Posterior cingulate gyrus (tissue), 11 donors: ENCODE data around the gene BPIFB4.
A peak's percentile ranks its signal among the peaks of the same experiment; 100 is the strongest.
"Not testable (repeated sequence)": the region's sequence is repeated elsewhere in the genome, so short reads cannot be mapped to it uniquely, and the experiment has no call there.

Experiments used
- DNase-seq, 10 donors: peaks; one replicate each; pipeline versions ENCODE4 v3.0.0 to v3.0.0-alpha.2; 2020 to 2021; ENCODE audit warnings: mixed read lengths in 3 of 10
- intact Hi-C: fragments of 100-400 bp; cut with DNase I; formaldehyde crosslinking; loops from one replicate; pipeline ENCODE4 v1.15.1; 2023

The BPIFB4 gene

DNA sequence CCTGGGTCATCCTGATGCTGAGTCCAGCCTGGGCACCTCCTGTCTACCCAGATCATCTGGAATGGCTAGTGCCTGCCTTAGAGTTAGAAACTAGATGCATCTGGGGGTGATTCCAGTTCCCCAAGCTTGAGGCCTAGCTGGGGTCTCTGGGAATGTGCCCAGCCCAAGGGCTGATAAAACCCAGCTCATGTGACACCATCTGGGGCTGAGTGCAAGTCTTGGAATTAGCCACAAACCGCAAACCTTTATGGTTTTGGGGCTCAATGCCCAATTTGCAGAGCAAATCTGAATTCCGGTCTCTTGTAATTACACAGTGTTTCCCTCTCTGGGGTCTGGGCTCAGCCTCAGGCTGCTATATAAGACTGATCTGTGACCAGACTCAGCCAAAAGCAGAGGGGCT, at the start of gene BPIFB4:
Gene BPIFB4, plus strand, starts transcription at position 385 of the 400 bp plus-strand sequence. CDS start 1,884 bp downstream, outside the sequence.
- peak in 1 of 10 donors; percentile 51 for DNase-seq
- intact Hi-C loops = loop anchor here (5.0 kb wide), 1 partner anchor 177 kb away; no protein-coding TSS in a partner anchor

DNA sequence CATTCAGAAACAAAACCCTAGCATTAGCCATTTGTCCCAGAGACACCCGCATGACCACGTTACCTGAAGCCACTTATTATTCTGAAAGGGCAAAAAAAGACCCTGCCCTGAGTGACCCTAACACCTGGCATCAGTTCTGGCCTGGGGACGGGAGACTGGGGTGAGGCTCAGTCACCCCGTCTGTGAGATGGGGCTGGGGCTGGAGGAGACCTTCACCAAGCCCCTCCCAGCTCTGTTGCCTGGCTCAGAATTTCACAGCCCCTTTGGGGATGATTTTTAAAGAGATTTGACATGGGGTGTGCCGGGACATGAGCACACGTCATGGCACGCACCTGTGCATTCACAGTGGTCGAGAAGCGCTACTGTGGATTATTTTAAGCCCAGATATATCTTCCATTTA, 49.4 kb upstream of the BPIFB4 start:
- intact Hi-C loops = no loop called here
- peak in 3 of 10 donors; percentile 5 to 57 (median 49) for DNase-seq

DNA sequence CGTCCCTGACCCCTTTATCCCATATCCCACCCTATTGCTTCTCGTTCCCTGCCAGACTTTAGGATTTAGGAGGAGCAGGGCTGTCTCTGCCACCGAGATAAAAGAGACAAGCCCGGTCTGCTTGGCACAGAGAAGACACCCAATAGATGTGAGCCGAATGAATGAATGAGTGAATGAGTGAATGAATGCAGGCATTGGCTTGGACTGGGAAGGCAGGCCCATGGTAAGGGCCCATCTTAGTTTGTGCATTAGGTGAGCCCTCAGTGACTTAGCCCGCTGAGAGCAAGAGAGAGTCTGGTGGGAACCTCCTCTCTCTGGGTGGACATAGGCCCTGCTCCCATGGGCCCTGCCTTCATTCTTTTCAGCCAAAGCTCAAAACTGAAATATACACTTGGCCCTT, 48.9 kb upstream of the BPIFB4 start:
- DNase-seq = peak in 2 of 10 donors; percentile 9 to 26
- intact Hi-C loops = no loop called here

DNA sequence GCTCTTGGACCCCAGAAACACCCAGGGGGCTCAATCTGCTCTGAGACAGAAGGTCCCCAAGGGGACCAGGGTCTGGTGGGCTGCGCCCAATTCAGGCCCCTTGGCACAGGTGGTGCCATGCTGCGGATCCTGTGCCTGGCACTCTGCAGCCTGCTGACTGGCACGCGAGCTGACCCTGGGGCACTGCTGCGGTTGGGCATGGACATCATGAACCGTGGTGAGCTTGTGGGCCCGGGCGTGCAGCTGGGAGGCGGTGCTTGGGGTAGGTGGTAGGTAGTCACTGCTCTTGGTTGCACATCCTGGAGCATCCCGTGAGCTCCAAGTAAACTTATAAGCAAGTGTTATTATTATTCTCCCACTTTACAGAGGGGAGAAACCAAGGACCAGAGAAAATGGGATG, 47.9 kb upstream of the BPIFB4 start, which contains the start of gene BPIFB6:
Gene BPIFB6, plus strand, starts transcription at position 118 of the 400 bp plus-strand sequence. Its CDS starts 0 bp downstream, at position 118.
- intact Hi-C loops = no loop called here
- peak in 3 of 10 donors; percentile 50 to 77 (median 54) for DNase-seq

DNA sequence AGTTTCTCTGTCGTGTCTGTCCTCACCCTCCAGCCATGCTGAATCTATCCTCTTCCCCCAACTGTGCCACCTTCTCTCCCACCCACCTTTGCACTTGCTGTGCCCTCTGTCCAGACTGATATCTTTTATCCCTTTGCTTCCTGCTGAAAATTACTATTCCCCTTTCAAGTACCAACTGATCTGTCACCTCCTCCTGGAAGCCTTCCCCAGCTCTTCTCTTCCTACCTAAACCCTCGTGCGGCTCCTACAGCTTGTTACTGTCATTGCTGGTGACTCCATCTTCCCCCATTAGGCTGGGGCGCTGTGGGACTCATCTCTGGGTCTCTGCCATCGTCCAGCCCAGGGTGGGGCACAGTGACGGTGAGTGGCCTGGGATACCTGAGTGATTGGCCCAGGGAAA, 46.9 kb upstream of the BPIFB4 start:
- peak in 2 of 10 donors; percentile 27 to 66 for DNase-seq

DNA sequence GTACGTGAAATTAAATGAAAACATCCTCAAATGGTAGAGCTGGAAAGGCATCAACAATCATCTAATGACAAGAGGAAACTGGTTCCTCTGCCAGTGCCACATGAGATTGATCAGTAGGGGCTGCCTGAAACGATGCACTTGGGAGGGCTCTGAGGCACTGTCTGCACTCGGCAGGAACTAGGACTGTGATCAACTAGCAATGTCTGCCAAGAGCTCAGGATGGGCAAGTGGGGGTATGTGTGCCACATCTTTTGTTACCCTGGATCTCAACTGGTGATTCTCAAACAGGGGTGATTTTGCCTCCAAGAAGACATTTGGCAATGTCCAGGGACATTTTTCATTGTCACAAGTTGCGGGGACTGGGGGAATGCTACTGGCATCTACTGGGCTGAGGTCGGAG, 46.1 kb upstream of the BPIFB4 start:
- DNase-seq = peak in 2 of 10 donors; percentile 8 to 14
- intact Hi-C loops = no loop called here

More for the DNA sequence above, 46.9 kb upstream of the BPIFB4 start:
- intact Hi-C loops = no loop called here

DNA sequence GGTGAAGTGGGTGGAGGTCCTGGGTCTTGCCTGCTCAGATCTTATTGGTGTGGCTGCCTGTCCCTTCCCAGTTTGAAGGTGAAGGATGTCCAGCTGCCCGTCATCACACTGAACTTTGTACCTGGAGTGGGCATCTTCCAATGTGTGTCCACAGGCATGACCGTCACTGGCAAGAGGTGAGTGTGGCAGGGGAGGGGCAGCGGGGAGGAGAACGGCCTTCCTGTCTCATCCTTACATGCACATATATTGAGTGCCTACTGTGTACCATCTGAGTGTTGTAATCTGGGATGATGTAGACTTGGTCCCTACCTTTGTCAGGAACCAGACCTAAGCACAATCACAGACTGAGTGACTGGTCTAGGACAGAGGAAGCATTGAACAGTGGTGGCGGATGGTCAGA, 45.3 kb upstream of the BPIFB4 start:
- DNase-seq = peak in 1 of 10 donors; percentile 67
- intact Hi-C loops = no loop called here

DNA sequence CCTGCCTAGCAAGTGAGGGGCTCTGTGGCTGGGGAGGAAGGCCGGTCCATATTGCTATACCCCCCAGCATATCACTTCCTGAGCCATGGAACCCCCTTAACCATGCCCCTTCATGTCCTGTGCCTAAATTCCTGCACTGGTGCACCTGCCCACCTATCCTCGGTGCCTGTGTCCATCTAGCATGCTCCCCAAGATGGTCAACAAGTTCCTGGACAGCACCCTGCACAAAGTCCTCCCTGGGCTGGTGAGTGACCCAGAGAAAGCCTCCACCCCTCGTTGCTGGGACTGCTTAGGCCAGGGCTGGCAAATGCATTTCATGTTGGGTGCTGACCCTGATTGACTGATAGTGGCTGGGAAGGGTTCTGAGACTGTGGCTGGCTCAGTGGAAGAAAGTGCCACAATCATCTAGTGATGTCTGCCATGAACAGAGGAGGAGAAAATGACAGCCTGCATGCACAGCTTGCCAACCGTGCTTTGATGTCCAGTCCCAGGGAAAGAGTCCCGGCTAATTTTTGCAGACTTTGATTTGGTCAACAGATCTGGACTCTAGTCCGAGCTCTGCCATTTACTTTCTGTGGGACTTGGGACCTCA, 44.4 kb upstream of the BPIFB4 start:
- DNase-seq = peak in 2 of 10 donors; percentile 40 to 70
- intact Hi-C loops = no loop called here

DNA sequence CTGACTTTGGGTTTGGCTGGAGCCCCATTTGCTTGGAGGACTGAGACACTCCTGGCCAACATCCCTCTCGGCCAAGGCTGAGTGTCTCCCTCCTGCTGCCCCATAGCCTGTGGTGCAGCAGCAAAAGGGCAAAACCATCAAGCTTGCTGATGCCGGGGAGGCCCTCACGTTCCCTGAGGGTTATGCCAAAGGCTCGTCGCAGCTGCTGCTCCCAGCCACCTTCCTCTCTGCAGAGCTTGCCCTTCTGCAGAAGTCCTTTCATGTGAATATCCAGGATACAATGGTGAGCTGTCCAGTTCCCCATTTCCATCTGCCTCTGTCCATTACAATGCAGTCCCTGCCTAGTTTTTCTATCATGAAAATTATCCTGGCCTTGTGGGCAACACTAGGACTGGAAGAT, 42.0 kb upstream of the BPIFB4 start:
- DNase-seq = peak in 3 of 10 donors; percentile 29 to 58 (median 50)
- intact Hi-C loops = no loop called here

DNA sequence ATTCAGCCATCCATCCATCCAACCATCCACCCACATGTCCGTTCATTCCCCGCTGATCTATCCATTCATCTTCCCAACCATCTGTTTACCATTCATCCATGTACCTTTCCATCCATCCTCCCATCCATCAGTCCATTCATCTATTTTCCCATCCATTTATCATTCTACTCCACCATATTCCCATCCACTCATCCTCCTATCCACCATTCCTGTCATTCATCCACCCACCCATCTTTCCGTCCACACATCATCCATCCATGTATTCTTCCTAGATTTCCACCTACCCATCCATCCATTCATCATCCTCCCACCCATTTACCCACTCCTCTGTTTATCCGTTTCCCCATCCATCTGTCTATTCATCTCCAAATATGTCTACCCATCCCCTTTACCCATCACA, 41.2 kb upstream of the BPIFB4 start:
- intact Hi-C loops = no loop called here
- DNase-seq = no peak

DNA sequence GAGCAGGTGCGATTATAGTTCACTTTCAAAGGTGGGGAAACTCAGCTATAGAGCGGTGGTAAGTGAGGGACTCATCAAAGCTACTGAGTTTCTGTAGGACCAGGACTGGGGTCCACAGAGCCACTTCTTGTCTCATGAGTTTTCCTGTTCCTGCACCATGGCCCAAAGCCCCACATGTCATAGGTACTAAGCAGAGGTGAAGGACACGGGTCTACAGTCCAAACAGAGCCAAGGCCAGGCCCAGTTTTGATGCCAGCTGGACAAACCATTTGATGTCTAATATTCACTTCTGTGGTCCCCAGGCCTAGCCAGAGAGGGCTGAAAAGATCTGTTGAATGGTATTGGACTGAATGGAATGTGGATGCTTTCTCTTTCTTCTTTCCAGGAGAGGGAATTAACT, 37.0 kb upstream of the BPIFB4 start:
- intact Hi-C loops = no loop called here
- peak in 1 of 10 donors; percentile 27 for DNase-seq

DNA sequence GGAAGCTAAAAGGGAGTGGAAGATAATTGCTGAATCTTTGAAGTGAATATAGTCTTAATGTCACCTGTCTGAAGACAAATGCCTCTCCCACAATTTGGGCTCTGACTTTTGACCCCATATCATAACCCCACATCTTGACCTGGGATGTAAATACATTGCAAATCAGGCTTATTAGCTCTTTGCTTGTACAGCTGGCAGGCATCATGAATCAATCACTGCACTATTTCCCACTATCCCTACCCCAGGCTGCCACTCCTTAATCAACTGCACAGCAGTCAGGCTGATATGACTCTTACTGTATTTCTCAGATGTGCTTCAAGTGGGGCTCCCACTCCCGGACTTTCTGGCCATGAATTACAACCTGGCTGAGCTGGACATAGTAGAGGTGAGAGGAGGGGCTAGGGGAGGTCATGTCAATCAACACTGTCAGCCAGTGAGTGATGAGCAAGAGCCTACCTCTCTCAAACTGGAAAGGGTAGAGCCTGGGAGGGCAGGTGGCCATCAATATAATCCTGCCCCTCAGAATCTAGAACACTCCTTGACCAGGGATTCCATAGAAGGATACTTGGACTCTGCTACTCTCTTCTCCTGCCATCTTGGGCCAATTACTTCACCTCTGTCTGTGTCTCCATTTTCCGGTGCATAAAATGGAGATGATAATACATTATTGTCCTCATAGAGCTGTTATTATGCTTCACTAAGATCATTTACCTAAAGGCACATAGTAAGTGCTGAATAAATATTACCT, 36.3 kb upstream of the BPIFB4 start:
- intact Hi-C loops = no loop called here
- no peak for DNase-seq

DNA sequence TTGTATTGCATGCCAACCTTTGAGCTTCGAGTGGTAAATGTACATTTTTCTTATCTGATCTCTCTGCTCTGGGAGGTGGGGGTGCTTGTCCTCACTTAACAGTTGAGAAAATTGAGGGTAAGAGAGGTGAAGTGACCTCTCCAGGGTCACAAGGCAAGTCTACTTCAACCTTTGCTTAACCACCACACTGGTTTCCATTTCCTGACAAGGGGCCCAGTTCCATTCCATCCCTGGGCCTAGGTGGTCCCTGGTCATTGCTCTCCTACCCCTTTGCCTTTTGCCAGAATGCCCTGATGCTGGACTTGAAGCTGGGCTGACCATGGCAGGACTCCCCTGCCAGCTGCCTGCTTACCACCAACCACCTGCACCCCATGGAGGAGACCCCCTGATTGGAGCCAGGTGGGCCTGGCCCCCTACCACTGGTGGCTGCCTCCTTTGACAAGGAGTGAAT, 35.7 kb upstream of the BPIFB4 start:
- intact Hi-C loops = no loop called here
- peak in 2 of 10 donors; percentile 39 to 54 for DNase-seq

DNA sequence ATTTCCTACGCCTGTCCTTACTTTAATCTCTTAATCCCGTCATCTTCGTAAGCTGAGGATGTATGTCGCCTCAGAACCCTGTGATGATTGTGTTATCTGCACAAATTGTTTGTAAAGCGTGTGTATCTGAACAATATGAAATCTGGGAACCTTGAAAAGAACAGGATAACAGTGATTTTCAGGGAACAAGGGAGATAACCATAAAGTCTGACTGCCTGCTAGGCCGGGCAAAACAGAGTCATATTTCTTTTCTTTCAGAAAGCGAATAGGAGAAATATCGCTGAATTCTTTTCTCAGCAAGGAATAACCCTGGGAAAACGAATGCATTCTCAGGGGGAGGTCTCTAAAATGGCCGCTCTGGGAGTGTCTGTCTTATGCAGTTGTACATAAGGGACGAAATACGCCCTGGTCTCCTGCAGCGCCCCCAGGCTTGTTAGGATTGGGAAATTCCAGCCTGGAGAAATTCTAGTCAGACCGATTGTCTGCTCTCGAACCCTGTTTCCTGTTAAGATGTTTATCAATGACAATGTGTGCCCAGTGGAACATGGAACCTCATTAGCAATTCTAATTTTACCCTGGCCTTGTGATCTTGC, 34.2 kb upstream of the BPIFB4 start:
- peak in 1 of 10 donors; percentile 17 for DNase-seq
- intact Hi-C loops = not testable (repeated sequence)

DNA sequence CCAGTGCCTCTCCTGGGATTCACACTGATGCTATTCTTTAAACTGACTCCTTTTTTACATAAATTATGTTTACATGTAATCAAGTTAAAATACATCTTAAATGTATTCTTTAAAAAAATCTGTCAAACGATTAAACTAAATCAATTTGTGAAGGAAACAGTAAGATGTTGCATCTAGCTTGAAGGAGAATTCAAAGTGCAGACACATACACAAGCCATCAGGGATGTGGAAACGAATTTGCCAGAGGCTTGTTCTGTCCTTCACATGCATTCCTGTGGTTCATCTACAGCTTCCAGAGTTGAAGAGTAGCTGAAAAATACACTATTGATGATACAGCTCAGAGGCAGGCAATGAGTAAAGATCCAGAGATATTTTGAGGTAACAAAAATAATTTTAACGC, 33.0 kb upstream of the BPIFB4 start:
- intact Hi-C loops = no loop called here

DNA sequence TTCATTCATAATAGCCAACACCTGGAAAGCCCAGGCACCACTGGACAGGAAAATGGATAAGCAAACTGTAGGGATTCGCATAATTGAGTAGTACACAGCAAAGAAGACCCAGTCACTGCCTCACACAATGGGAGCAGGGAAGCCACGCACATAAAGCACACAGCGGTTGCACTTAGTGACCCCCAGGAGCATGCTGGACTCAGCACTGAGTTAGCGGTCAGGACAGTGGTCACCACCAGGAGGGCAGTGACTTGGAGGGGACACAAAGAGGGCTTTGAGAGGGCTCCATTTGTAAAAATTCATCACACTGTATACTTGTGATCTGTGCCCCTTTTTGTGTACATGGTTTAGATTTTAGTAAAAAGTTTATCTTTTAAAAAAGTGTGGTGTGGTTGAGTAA, 28.1 kb upstream of the BPIFB4 start:
- intact Hi-C loops = no loop called here
- DNase-seq = no peak

More for the DNA sequence above, 33.0 kb upstream of the BPIFB4 start:
- no peak for DNase-seq

DNA sequence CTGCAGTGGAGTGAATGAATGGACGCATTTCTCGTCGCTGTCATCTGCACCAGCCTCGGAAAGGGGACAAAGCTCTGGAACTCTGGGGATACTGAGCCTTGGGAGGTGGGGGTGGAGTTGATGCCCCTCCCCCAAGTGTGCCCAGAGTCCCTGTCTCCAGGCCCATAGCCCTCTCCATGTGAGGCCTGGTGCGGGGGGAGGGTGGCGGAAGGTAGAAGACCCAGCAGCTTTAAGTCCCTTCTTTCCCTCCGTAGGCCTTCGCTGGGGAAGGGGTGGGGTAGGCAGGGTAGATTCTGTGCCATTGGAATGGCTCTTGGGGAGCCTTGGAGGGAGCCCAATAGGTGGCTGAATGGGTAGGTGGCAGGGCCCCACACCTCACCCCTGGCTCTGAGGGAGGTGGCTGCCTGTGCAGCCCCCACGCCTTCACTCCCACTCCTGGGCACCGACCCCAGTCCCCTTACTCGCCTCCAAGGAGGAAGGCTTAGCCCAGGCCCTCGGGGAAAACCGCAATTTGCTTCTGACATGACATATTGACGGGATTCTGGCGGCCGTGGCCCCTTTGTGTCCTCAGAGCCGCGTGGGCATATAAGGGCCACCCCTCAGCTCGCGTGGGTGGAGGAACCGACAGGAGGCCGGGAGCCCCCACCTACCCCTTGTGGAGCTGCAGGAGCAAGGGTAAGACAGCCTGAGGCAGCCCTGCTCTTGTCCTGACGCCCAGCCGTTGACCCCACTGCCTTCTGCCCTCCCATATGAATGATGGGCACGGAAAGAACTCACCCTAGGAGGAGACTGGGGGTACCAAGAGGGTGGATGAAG, 25.9 kb upstream of the BPIFB4 start, which contains the start of gene BPIFB3:
Gene BPIFB3, plus strand, starts transcription at position 613 of the 816 bp plus-strand sequence. CDS start 1,533 bp downstream, outside the sequence.
- intact Hi-C loops = no loop called here
- peak in 1 of 10 donors; percentile 62 for DNase-seq

DNA sequence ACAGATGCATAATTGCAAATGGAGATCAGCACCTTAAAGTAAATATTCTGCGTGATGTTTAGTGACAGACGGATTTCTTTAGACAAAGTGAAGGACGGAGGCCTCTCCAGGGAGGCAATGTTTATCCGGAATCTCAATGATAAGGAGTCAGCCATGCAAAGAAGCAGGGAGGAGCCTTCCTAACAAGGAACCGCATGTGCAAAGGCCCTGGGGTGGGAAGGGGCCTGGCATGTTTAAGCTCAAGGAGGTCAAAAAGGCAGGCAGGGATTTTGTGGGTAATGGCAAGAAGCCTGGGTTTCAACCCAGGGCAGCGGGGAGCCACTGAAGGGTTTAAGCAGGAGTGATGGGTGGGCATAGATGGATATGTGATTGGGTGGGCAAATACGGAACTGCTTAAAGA, 25.1 kb upstream of the BPIFB4 start:
- DNase-seq = peak in 1 of 10 donors; percentile 17
- intact Hi-C loops = no loop called here

DNA sequence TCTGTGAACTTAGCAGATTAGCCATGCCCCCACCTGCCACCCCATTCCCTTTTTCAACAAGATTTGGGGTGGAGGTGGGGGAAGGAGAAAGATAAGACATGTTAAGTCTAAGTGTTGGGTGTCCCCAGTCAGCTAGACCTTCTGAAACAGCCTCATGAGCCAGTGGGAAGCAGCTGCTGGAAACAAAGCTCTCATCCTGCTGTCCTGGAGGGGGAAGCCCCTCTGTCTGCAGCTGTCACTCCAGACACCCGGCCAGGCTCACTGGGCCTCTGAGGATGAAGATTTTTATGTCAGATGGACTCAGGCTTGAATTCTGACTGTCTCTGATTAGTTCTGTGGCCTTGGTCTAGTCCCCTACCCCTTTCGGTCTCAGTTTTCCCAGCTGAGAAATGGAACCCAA, 24.7 kb upstream of the BPIFB4 start:
- intact Hi-C loops = no loop called here
- peak in 1 of 10 donors; percentile 20 for DNase-seq

DNA sequence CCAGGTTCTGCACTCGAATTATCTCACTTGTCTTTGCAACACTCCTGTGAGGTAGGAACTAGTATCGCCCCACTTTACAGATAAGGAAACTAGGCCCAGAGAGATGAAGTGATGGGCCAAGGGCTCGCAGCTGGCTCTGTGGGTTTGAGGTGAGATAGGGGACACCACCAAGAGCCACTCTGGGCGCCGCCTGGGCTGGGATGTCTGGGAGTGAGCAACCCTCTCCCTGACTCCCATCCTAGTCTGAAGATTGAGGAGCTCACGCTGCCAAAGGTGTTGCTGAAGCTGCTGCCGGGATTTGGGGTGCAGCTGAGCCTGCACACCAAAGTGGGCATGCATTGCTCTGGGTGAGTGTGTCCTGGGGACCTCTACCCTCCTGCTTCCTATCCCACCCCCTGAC, 20.3 kb upstream of the BPIFB4 start:
- peak in 1 of 10 donors; percentile 67 for DNase-seq
- intact Hi-C loops = no loop called here
